BE2C (cell line): ENCODE data around the gene ARMC9.

Source experiments
- DNase-seq: peaks from one replicate; pipeline ENCODE4 v3.0.0-alpha.2; 2020
- H3K27me3 ChIP-seq: fragments of 250-450 bp; sonication (Bioruptor Pico); 2 replicates; pipeline ENCODE4 v1.5.1; 2020; ENCODE audit warnings: mild to moderate bottlenecking
- H3K36me3 ChIP-seq: fragments of 250-450 bp; sonication (Bioruptor Pico); 2 replicates; pipeline ENCODE4 v1.5.1; 2020; ENCODE audit warnings: mild to moderate bottlenecking
- H3K4me1 ChIP-seq: fragments of 250-450 bp; sonication (Bioruptor Pico); 2 replicates; pipeline ENCODE4 v1.5.1; 2020
- H3K4me3 ChIP-seq: 2 replicates; pipeline ENCODE4 v1.5.1; 2011; ENCODE audit warnings: low read depth, low read length
- H3K9me3 ChIP-seq: fragments of 250-450 bp; sonication (Bioruptor Pico); 2 replicates; pipeline ENCODE4 v1.5.1; 2020
- CTCF ChIP-seq: IDR thresholded peaks from 2 replicates; pipeline ENCODE4 v1.5.1; 2012; ENCODE audit warnings: mild to moderate bottlenecking, low read depth, low read length

ARMC9 gene

GRCh38 chr2:231207734-231208133, 9.3 kb downstream of the ARMC9 start:
- no peak for TF ChIP-seq CTCF
- peaks cover 37% of the 10 kb centered on the region for H3K36me3 ChIP-seq

GRCh38 chr2:231210782-231211181, 12.4 kb downstream of the ARMC9 start:
- no peak overlapping the region for H3K4me3 ChIP-seq
- peaks cover 35% of the 10 kb centered on the region for H3K36me3 ChIP-seq
- H3K9me3 ChIP-seq = no peaks in the 10 kb centered on the region

More at GRCh38 chr2:231207734-231208133, 9.3 kb downstream of the ARMC9 start:
- Histone ChIP-seq H3K4me1 (no peaks in the 10 kb centered on the region), H3K4me3 (no peak overlapping the region), H3K9me3 (no peaks in the 10 kb centered on the region), H3K27me3 (no peaks in the 10 kb centered on the region)
- DNase-seq = no peak

GRCh38 chr2:231211486-231211885, 13.1 kb downstream of the ARMC9 start:
- DNase-seq = no peak
- Histone ChIP-seq H3K9me3 (no peaks in the 10 kb centered on the region), H3K36me3 (peaks cover 31% of the 10 kb centered on the region), H3K27me3 (no peaks in the 10 kb centered on the region), H3K4me1 (no peaks in the 10 kb centered on the region), H3K4me3 (no peak overlapping the region)
- no peak for TF ChIP-seq CTCF

More at GRCh38 chr2:231210782-231211181, 12.4 kb downstream of the ARMC9 start:
- Histone ChIP-seq H3K4me1 (no peaks in the 10 kb centered on the region), H3K27me3 (no peaks in the 10 kb centered on the region)
- TF ChIP-seq CTCF = no peak
- DNase-seq = no peak

- Histone ChIP-seq H3K27me3 (no peaks in the 10 kb centered on the region), H3K4me3 (no peak overlapping the region), H3K4me1 (no peaks in the 10 kb centered on the region), H3K9me3 (no peaks in the 10 kb centered on the region), H3K36me3 (peaks cover 28% of the 10 kb centered on the region)
- TF ChIP-seq CTCF = no peak
- DNase-seq = no peak
These were observed 14.0 kb downstream of the ARMC9 start for GRCh38 chr2:231212329-231212845.

GRCh38 chr2:231213931-231214642, 15.7 kb downstream of the ARMC9 start:
- DNase-seq = no peak
- Histone ChIP-seq H3K4me3 (no peak overlapping the region), H3K36me3 (peaks cover 24% of the 10 kb centered on the region), H3K4me1 (no peaks in the 10 kb centered on the region), H3K27me3 (no peaks in the 10 kb centered on the region), H3K9me3 (no peaks in the 10 kb centered on the region)
- no peak for TF ChIP-seq CTCF

- Histone ChIP-seq H3K27me3 (no peaks in the 10 kb centered on the region), H3K36me3 (peaks cover 20% of the 10 kb centered on the region), H3K9me3 (no peaks in the 10 kb centered on the region), H3K4me3 (no peak overlapping the region), H3K4me1 (no peaks in the 10 kb centered on the region)
- TF ChIP-seq CTCF = no peak
- no peak for DNase-seq
These were observed 19.9 kb downstream of the ARMC9 start for GRCh38 chr2:231218366-231218765.
